ENCODE measurements around the gene TPD52L2. TPM values are rescaled to one million over a fixed set of nuclear protein-coding genes. Genes with fewer than 3 reads are reported as not detected.

The TPD52L2 gene
- total RNA-seq, 2 experiments from 2014 or later: 58.6 to 58.9 TPM

GRCh38 chr20:63830841-63831588, 34.1 kb upstream of the TPD52L2 start, which contains the start of gene ZBTB46:
TSS of gene ZBTB46 (minus strand) at chr20:63831264. CDS start at chr20:63790757, 40,507 bp downstream.
- Mint-ChIP-seq H3K9me3 (no peaks in the 10 kb centered on the region), H3K27me3 (peaks cover 60% of the 10 kb centered on the region), H3K4me1 (peaks cover 13% of the 10 kb centered on the region), H3K36me3 (peaks cover 1% of the 10 kb centered on the region), H3K4me3 (peak within 1 kb of the TSS; percentile 79), H3K27ac (no peak within 1 kb of the TSS)
- peak; percentile 64 for DNase-seq

GRCh38 chr20:63831646-63831992, 33.5 kb upstream of the TPD52L2 start:
- H3K27me3 Mint-ChIP-seq: peaks cover 54% of the 10 kb centered on the region
- no peak overlapping the region for H3K27ac Mint-ChIP-seq
- H3K36me3 Mint-ChIP-seq: peaks cover 1% of the 10 kb centered on the region
- DNase-seq: no peak
- no peak overlapping the region for H3K4me3 Mint-ChIP-seq
- peaks cover 12% of the 10 kb centered on the region for H3K4me1 Mint-ChIP-seq
- no peaks in the 10 kb centered on the region for H3K9me3 Mint-ChIP-seq

- H3K4me3 Mint-ChIP-seq: no peak overlapping the region
- no peak for DNase-seq
- peaks cover 49% of the 10 kb centered on the region for H3K27me3 Mint-ChIP-seq
- no peaks in the 10 kb centered on the region for H3K9me3 Mint-ChIP-seq
- peaks cover 12% of the 10 kb centered on the region for H3K4me1 Mint-ChIP-seq
- no peak overlapping the region for H3K27ac Mint-ChIP-seq
- H3K36me3 Mint-ChIP-seq: peaks cover 1% of the 10 kb centered on the region
Measured at GRCh38 chr20:63831993-63832686, 32.9 kb upstream of the TPD52L2 start.

- no peak overlapping the region for H3K4me3 Mint-ChIP-seq
- no peak for DNase-seq
- H3K27me3 Mint-ChIP-seq: peaks cover 36% of the 10 kb centered on the region
- peaks cover 14% of the 10 kb centered on the region for H3K4me1 Mint-ChIP-seq
- H3K36me3 Mint-ChIP-seq: peaks cover 1% of the 10 kb centered on the region
- no peaks in the 10 kb centered on the region for H3K9me3 Mint-ChIP-seq
- H3K27ac Mint-ChIP-seq: no peak overlapping the region
Measured at GRCh38 chr20:63833776-63834490, 31.1 kb upstream of the TPD52L2 start.

- peaks cover 30% of the 10 kb centered on the region for H3K27me3 Mint-ChIP-seq
Measured at GRCh38 chr20:63834491-63834880, 30.6 kb upstream of the TPD52L2 start.

GRCh38 chr20:63835021-63835858, 29.8 kb upstream of the TPD52L2 start:
- H3K36me3 Mint-ChIP-seq: no peaks in the 10 kb centered on the region
- H3K4me3 Mint-ChIP-seq: no peak overlapping the region
- peaks cover 2% of the 10 kb centered on the region for H3K4me1 Mint-ChIP-seq
- H3K27me3 Mint-ChIP-seq: peaks cover 23% of the 10 kb centered on the region
- DNase-seq: no peak
- no peaks in the 10 kb centered on the region for H3K9me3 Mint-ChIP-seq
- H3K27ac Mint-ChIP-seq: no peak overlapping the region

More at GRCh38 chr20:63834491-63834880, 30.6 kb upstream of the TPD52L2 start:
- DNase-seq: no peak
- H3K9me3 Mint-ChIP-seq: no peaks in the 10 kb centered on the region
- H3K36me3 Mint-ChIP-seq: peaks cover 1% of the 10 kb centered on the region
- peaks cover 9% of the 10 kb centered on the region for H3K4me1 Mint-ChIP-seq
- no peak overlapping the region for H3K4me3 Mint-ChIP-seq
- H3K27ac Mint-ChIP-seq: no peak overlapping the region

- no peak for DNase-seq
- Mint-ChIP-seq H3K27me3 (peaks cover 24% of the 10 kb centered on the region), H3K9me3 (no peaks in the 10 kb centered on the region), H3K4me1 (peaks cover 2% of the 10 kb centered on the region), H3K27ac (no peak overlapping the region), H3K36me3 (no peaks in the 10 kb centered on the region), H3K4me3 (no peak overlapping the region)
Measured at GRCh38 chr20:63836458-63837344, 28.4 kb upstream of the TPD52L2 start.

GRCh38 chr20:63837479-63837878, 27.6 kb upstream of the TPD52L2 start:
- Mint-ChIP-seq H3K27ac (no peak overlapping the region), H3K27me3 (peaks cover 26% of the 10 kb centered on the region), H3K9me3 (no peaks in the 10 kb centered on the region), H3K4me1 (peaks cover 2% of the 10 kb centered on the region), H3K4me3 (no peak overlapping the region), H3K36me3 (no peaks in the 10 kb centered on the region)
- no peak for DNase-seq

- H3K27me3 Mint-ChIP-seq: peaks cover 24% of the 10 kb centered on the region
- H3K36me3 Mint-ChIP-seq: no peaks in the 10 kb centered on the region
- no peak for DNase-seq
- no peak overlapping the region for H3K27ac Mint-ChIP-seq
- peaks cover 4% of the 10 kb centered on the region for H3K4me1 Mint-ChIP-seq
- no peaks in the 10 kb centered on the region for H3K9me3 Mint-ChIP-seq
- H3K4me3 Mint-ChIP-seq: no peak overlapping the region
Measured at GRCh38 chr20:63839620-63840019, 25.4 kb upstream of the TPD52L2 start.

- Mint-ChIP-seq H3K36me3 (no peaks in the 10 kb centered on the region), H3K9me3 (no peaks in the 10 kb centered on the region), H3K4me3 (no peak overlapping the region), H3K27ac (no peak overlapping the region), H3K27me3 (peaks cover 32% of the 10 kb centered on the region), H3K4me1 (peaks cover 4% of the 10 kb centered on the region)
- DNase-seq: no peak
Measured at GRCh38 chr20:63840405-63840828, 24.7 kb upstream of the TPD52L2 start.

GRCh38 chr20:63842258-63842657, 22.8 kb upstream of the TPD52L2 start:
- H3K4me3 Mint-ChIP-seq: no peak overlapping the region
- peaks cover 40% of the 10 kb centered on the region for H3K27me3 Mint-ChIP-seq
- no peaks in the 10 kb centered on the region for H3K36me3 Mint-ChIP-seq
- no peaks in the 10 kb centered on the region for H3K9me3 Mint-ChIP-seq
- no peak for DNase-seq
- peaks cover 6% of the 10 kb centered on the region for H3K4me1 Mint-ChIP-seq
- no peak overlapping the region for H3K27ac Mint-ChIP-seq

- Mint-ChIP-seq H3K36me3 (no peaks in the 10 kb centered on the region), H3K27me3 (peaks cover 40% of the 10 kb centered on the region), H3K4me1 (peaks cover 4% of the 10 kb centered on the region), H3K9me3 (no peaks in the 10 kb centered on the region), H3K4me3 (no peak overlapping the region), H3K27ac (no peak overlapping the region)
- no peak for DNase-seq
Measured at GRCh38 chr20:63843222-63843621, 21.8 kb upstream of the TPD52L2 start.

- H3K9me3 Mint-ChIP-seq: no peaks in the 10 kb centered on the region
- H3K27me3 Mint-ChIP-seq: peaks cover 44% of the 10 kb centered on the region
- no peak overlapping the region for H3K4me3 Mint-ChIP-seq
- H3K27ac Mint-ChIP-seq: no peak overlapping the region
- DNase-seq: no peak
- no peaks in the 10 kb centered on the region for H3K36me3 Mint-ChIP-seq
- peaks cover 4% of the 10 kb centered on the region for H3K4me1 Mint-ChIP-seq
Measured at GRCh38 chr20:63843778-63844177, 21.3 kb upstream of the TPD52L2 start.

GRCh38 chr20:63844511-63844991, 20.5 kb upstream of the TPD52L2 start:
- DNase-seq: no peak
- Mint-ChIP-seq H3K4me3 (no peak overlapping the region), H3K27me3 (peaks cover 47% of the 10 kb centered on the region), H3K9me3 (no peaks in the 10 kb centered on the region), H3K27ac (no peak overlapping the region), H3K4me1 (peaks cover 4% of the 10 kb centered on the region), H3K36me3 (no peaks in the 10 kb centered on the region)

Measured in activated naive CD8-positive, alpha-beta T cell treated with anti-CD3 and anti-CD28 coated beads for 36 hours (primary cell).